ENCODE data around the gene KCNQ1OT1.

KCNQ1OT1 gene

GRCh38 chr11:2577031-2577990 lies 122.5 kb downstream of the KCNQ1OT1 start:
- H4K20me1 ChIP-seq (ENCODE audit: insufficient read depth, low read length): no peaks in the 10 kb centered on the region
- no peaks in the 10 kb centered on the region for H3K79me2 ChIP-seq (ENCODE audit: low read length)
- H3K4me3 ChIP-seq (ENCODE audit: low read length): no peak overlapping the region
- H3K9me2 ChIP-seq (replicated peaks; ENCODE audit: insufficient read depth, low read length): no peaks in the 10 kb centered on the region
- no peaks in the 10 kb centered on the region for H3F3A ChIP-seq (ENCODE audit: insufficient read depth, low read length)
- TF ChIP-seq EZH2 (optimal IDR thresholded peaks at IDR 0.05; ENCODE audit: low read depth, low read length) (no peak), CTCF (IDR thresholded peaks at IDR 0.05; ENCODE audit: low read length) (no peak), EZH2phosphoT487 (IDR thresholded peaks at IDR 0.05; ENCODE audit: low read length) (no peak)
- H3K27me3 ChIP-seq (replicated peaks; ENCODE audit: insufficient read depth, low read length): no peaks in the 10 kb centered on the region
- no peak overlapping the region for H2AFZ ChIP-seq (ENCODE audit: low read length)
- H3K27ac ChIP-seq (ENCODE audit: low read length): no peak overlapping the region
- H3K9ac ChIP-seq (ENCODE audit: low read length): no peak overlapping the region
- DNase-seq: no peak
- no peaks in the 10 kb centered on the region for H3K4me1 ChIP-seq (ENCODE audit: low read length)
- H3K9me3 ChIP-seq (replicated peaks; ENCODE audit: insufficient read depth, low read length): no peaks in the 10 kb centered on the region
- H3K36me3 ChIP-seq (replicated peaks; ENCODE audit: insufficient read depth, low read length): no peaks in the 10 kb centered on the region
- H3K4me2 ChIP-seq (ENCODE audit: low read depth, low read length): no peak overlapping the region

- Histone ChIP-seq H3K79me2 (ENCODE audit: low read length) (no peaks in the 10 kb centered on the region), H3K36me3 (replicated peaks; ENCODE audit: insufficient read depth, low read length) (no peaks in the 10 kb centered on the region), H3K9ac (ENCODE audit: low read length) (no peak overlapping the region), H4K20me1 (ENCODE audit: insufficient read depth, low read length) (no peaks in the 10 kb centered on the region), H3K27ac (ENCODE audit: low read length) (no peak overlapping the region), H3K9me2 (replicated peaks; ENCODE audit: insufficient read depth, low read length) (no peaks in the 10 kb centered on the region), H2AFZ (ENCODE audit: low read length) (no peak overlapping the region), H3K4me3 (ENCODE audit: low read length) (no peak overlapping the region), H3K4me1 (ENCODE audit: low read length) (no peaks in the 10 kb centered on the region), H3F3A (ENCODE audit: insufficient read depth, low read length) (no peaks in the 10 kb centered on the region), H3K9me3 (replicated peaks; ENCODE audit: insufficient read depth, low read length) (no peaks in the 10 kb centered on the region), H3K4me2 (ENCODE audit: low read depth, low read length) (no peak overlapping the region), H3K27me3 (replicated peaks; ENCODE audit: insufficient read depth, low read length) (no peaks in the 10 kb centered on the region)
- no peak for DNase-seq
- TF ChIP-seq EZH2 (optimal IDR thresholded peaks at IDR 0.05; ENCODE audit: low read depth, low read length) (no peak), CTCF (IDR thresholded peaks at IDR 0.05; ENCODE audit: low read length) (no peak), EZH2phosphoT487 (IDR thresholded peaks at IDR 0.05; ENCODE audit: low read length) (no peak)
These were observed 123.2 kb downstream of the KCNQ1OT1 start for GRCh38 chr11:2576549-2576948.

- no peak overlapping the region for H3K4me2 ChIP-seq (ENCODE audit: low read depth, low read length)
- H3K79me2 ChIP-seq (ENCODE audit: low read length): no peaks in the 10 kb centered on the region
- H3K9me2 ChIP-seq (replicated peaks; ENCODE audit: insufficient read depth, low read length): no peaks in the 10 kb centered on the region
- no peak overlapping the region for H3K4me3 ChIP-seq (ENCODE audit: low read length)
- no peaks in the 10 kb centered on the region for H3F3A ChIP-seq (ENCODE audit: insufficient read depth, low read length)
- H3K36me3 ChIP-seq (replicated peaks; ENCODE audit: insufficient read depth, low read length): no peaks in the 10 kb centered on the region
- no peaks in the 10 kb centered on the region for H3K27me3 ChIP-seq (replicated peaks; ENCODE audit: insufficient read depth, low read length)
- no peaks in the 10 kb centered on the region for H3K9me3 ChIP-seq (replicated peaks; ENCODE audit: insufficient read depth, low read length)
- H2AFZ ChIP-seq (ENCODE audit: low read length): no peak overlapping the region
- H3K4me1 ChIP-seq (ENCODE audit: low read length): no peaks in the 10 kb centered on the region
- H3K27ac ChIP-seq (ENCODE audit: low read length): no peak overlapping the region
- TF ChIP-seq EZH2phosphoT487 (IDR thresholded peaks at IDR 0.05; ENCODE audit: low read length): no peak
- no peaks in the 10 kb centered on the region for H4K20me1 ChIP-seq (ENCODE audit: insufficient read depth, low read length)
- no peak overlapping the region for H3K9ac ChIP-seq (ENCODE audit: low read length)
- DNase-seq: no peak
These were observed 123.7 kb downstream of the KCNQ1OT1 start for GRCh38 chr11:2576111-2576510.

GRCh38 chr11:2575591-2576051 lies 124.2 kb downstream of the KCNQ1OT1 start:
- TF ChIP-seq EZH2 (optimal IDR thresholded peaks at IDR 0.05; ENCODE audit: low read depth, low read length): no peak
- TF ChIP-seq CTCF (IDR thresholded peaks at IDR 0.05; ENCODE audit: low read length): no peak
- Histone ChIP-seq H3K9me3 (replicated peaks; ENCODE audit: insufficient read depth, low read length) (no peaks in the 10 kb centered on the region), H3K9ac (ENCODE audit: low read length) (no peak overlapping the region), H2AFZ (ENCODE audit: low read length) (no peak overlapping the region), H3K27ac (ENCODE audit: low read length) (no peak overlapping the region), H4K20me1 (ENCODE audit: insufficient read depth, low read length) (no peaks in the 10 kb centered on the region), H3K36me3 (replicated peaks; ENCODE audit: insufficient read depth, low read length) (no peaks in the 10 kb centered on the region), H3K27me3 (replicated peaks; ENCODE audit: insufficient read depth, low read length) (no peaks in the 10 kb centered on the region), H3K9me2 (replicated peaks; ENCODE audit: insufficient read depth, low read length) (no peaks in the 10 kb centered on the region), H3K79me2 (ENCODE audit: low read length) (no peaks in the 10 kb centered on the region), H3K4me1 (ENCODE audit: low read length) (no peaks in the 10 kb centered on the region), H3K4me3 (ENCODE audit: low read length) (no peak overlapping the region), H3F3A (ENCODE audit: insufficient read depth, low read length) (no peaks in the 10 kb centered on the region), H3K4me2 (ENCODE audit: low read depth, low read length) (no peak overlapping the region)
- no peak for DNase-seq
